Stimulated activated CD4-positive, alpha-beta T cell treated with anti-CD3 and anti-CD28 coated beads, Interleukin-4, amount 100 ng/mL, for 4 hours (primary cell): ENCODE measurements around the gene EXT2.

Source experiments
- DNase-seq, 2 experiments: peaks; one replicate each; pipeline ENCODE4 v3.0.0-alpha.2; 2020

Gene EXT2

DNA sequence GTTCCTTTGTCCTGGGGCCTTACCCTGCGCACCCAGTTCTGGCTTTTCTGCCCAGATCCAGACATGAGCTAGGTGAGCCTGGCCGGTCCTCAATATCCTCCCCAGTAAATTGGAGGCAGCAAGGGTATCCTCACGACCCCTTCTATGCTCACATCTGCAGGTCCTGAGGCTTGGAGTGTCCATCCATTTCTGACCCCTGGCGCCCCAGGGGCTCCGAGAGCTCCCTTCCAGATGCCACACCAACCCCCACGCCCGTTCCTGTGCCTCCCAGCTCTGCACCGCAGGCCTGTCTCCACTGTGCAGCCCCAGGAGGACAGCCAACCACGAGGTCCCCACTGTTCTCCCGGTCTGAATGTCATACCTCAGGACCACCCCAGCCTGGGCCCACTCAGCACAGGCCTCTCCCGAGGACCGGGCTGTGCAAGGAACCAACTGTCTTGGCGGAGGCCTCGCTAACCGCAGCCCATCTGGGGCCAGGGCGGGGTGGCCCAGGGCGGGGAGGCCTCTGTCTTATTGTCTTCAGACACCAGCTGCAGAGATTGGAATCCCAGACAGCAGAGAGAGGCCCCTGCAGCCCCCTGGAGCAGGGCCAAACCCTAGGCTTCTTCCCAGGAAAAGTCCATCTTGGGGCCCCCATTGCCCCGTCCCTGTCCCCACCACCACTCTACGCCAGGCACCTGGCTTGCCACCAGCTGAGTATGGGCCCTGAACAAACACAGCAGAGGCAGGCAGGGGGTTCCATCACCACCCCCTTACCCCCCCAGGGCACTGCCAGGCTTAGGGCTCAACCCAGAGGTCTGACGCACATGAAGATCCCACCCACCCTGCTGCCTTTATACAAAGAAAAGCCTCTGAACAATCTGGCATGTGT is 175.2 kb downstream of the EXT2 start:
- DNase-seq = no peak

DNA sequence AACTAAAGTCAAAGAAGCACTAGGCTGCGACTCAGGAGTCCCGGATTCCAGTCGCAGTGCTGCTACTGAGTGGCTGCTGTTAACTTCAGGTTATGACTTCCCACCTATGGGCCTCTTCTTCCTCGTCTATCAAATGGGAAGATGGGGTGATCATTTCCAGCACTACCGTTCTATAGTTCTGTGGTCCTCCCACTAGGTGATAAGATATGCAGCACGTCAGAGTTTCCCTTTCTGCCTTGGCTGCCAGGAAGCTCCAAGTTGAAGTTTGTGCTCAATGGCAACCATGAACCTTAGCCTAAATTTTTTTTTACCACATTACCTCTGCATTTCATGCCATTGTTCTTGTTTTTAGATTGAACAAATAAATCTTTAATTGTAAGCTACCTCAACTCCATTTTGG is 175.8 kb downstream of the EXT2 start:
- DNase-seq = no peak

DNA sequence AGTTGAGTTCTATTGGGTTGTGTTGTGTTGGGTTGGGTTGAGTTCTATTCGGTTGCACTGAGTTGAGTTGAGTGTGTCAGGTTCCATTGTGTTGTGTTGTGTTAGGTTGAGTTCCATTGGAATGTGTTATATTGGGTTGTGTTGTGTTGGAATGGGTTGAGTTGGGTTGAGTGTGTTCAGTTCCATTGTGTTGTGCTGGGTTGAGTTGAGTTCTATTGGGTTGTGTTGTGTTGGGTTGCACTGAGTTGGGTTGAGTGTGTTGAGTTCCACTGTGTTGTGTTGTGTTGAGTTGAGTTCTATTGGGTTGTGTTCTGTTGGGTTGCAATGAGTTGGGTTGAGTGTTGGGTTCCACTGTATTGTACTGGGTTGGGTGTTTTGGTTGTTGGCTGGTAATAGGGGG is 178.9 kb downstream of the EXT2 start:
- no peak for DNase-seq

DNA sequence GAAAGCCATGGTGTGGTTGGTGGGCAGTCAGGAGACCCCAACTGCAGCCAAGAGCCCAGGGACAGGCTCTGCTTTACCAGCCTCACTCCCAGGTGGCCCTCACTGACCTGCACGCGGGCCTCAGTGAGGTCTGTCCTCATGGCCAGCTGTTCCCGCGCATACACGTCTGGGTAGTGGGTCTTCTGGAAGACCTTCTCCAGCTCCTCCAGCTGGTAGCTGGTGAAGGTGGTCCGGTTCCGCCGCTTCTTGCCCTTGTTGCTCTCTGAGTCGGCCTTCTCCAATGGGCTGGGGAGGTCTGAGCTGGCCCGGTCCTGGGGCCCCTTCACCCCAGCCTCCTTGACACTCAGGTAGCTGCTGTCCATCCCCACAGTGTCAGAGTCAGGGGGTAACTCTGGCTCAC is 179.8 kb downstream of the EXT2 start:
- no peak for DNase-seq

DNA sequence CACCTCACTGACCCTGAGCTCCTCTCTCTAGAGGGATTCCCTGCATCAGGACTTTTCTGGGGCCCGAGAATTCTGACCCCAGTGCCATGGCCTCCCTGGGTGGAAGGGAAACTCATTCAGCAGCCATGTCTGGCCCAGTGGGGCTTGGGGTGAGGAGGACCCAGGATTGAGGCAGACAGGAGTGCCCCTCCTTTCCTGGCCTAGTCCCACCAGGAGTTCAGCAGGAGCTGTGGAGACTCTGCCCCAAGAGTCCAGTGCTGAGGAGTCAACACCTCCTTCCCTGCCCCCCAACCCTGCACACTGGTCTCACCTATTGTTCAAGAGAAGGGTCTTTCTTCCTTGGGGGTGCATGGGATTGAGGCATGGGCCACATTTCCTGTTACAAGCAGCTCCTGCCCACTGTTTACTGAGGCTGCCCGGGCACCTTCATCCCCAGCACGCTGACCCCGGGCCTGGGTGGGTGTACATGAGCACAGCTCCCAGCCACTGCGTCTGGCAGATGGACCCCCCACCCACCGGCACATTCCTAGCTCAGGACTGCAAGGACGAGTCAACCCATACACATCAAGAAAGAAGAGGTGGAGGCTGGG is 180.6 kb downstream of the EXT2 start:
- DNase-seq = no peak

DNA sequence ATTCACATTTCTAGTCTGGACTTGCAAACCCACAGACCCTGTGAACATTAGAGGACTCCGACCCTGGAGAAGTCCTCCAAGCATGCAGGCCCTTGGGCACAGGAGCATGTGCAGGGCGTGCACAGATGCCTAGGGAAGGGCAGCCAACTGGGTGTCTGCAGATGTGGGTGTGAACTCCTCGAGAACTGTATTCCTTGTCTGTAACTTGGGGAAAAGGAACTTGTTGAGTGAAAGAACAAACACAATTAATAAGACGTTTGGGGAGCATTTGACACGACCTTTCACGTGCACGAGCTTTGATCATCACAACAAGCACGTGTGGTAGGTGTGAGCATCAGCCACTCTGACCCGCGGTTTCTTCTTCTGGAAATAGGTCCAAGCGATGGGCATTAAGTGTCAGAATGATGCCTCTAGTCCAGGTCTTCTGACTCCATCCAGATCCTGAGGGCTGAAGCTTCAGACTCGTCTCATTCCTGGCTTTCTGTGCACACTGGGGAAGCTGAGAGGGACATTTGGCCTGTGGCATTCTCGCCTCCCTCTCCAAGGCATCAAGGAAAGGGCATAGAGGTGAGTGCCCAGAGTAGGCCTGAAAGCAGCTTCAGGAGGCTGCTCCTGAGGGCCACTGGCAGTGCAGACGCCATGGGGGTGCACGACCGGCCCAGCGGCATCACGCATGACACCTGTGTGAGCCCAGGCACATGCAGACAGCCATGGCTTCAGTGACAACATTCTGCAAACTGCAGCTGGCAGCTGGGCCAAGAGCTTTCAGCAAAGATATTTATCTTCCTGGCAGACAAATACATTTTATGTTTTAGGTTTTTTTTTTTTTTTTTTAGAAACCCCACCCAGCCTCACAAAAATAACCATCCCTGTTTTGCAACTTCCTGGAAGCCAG is 182.0 kb downstream of the EXT2 start:
- DNase-seq = no peak

DNA sequence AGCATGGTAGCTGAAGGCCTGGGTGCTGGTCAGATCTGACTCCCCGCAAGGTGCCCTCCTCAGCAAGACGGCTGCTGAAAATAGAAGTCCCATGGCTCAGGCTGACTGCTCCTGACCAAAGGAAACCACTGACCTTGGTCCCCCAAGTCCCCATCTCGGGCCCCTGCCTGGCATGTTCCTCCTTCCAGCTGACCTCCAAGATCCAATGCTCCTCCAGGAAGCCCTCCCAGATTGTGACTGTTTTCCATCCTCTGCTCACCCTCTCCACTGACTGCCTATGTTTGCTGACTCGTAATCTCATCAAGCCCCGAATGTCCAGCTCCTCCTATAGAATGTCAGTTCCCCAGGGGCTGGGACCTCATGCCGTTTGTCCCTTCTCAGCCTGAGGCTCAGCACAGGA is 184.0 kb downstream of the EXT2 start:
- DNase-seq = no peak

DNA sequence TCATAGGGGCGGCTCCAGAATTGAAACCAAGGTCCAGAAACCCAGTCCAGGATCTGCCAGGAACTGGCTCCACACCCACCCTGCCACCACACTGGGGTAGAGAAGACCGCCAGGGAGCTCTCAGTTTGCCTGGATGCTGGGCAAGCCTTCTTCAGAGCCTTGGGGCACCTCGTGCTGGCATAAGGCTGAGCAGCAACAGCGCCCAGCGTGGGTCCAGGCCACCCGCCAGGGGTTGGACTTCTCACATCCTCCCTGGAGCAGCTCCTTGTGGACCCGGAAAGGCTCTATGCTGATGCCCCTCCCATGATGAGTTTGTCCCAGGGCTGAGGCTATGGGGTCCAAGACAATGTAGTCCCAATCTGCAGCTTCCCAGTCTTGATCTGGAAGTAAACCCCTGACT is 184.8 kb downstream of the EXT2 start:
- DNase-seq = no peak

DNA sequence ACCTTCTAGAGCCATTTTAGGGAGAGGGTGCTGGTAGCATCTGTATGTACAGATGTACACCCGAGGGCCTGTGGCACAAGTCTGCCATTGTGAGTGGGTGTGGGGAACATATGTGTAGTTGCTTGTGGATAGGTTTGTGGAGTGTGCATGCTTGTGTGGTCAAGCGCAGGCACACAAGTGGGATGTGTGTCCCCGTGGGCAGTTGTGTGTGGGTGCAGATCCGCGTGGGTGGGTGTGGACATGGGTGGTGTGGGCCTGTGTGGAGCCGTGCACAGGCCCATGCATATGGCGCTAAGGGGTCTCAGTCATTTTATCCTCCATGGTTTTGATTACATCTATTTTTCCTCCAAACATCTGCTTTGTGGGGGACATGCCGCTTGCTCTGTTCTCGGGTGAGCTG is 185.7 kb downstream of the EXT2 start:
- DNase-seq = no peak

DNA sequence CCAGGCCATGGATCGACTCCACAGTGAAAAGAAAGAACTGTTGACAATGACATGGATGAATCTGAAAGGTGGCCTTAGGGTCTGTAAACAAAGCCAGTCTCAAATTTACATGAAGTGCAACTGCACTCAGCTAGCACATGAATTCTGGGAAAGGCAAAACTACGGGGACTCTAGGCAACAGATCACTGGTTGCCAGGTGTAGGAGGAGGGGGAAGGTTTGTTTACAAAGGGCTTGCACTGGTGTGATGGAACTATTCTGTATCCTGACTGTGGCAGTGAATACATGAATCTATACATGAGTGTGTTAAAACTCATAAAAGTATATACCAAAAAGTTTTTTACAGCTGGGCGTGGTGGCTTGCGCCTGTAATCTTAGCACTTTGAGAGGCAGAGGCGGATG is 187.1 kb downstream of the EXT2 start:
- no peak for DNase-seq

DNA sequence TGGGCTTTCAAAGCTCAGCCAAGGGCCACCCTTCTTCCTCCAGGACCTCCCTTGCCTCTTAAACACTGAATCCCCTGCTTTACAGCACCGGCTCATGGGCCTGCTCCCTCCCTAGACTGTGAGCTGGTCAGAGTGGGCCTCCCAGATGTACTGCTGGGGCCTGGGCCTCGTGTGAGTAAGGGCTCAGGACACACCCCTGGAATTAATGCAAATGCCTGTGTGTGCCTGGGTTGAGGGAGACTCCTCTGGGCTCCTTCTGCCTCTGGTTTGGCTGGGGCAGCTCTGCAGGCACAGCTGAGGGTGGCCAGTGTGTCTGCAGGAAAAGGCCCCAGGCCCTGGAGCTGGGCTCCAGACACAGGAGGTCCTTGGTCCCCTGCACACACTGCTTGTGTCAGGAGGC is 190.3 kb downstream of the EXT2 start:
- no peak for DNase-seq

DNA sequence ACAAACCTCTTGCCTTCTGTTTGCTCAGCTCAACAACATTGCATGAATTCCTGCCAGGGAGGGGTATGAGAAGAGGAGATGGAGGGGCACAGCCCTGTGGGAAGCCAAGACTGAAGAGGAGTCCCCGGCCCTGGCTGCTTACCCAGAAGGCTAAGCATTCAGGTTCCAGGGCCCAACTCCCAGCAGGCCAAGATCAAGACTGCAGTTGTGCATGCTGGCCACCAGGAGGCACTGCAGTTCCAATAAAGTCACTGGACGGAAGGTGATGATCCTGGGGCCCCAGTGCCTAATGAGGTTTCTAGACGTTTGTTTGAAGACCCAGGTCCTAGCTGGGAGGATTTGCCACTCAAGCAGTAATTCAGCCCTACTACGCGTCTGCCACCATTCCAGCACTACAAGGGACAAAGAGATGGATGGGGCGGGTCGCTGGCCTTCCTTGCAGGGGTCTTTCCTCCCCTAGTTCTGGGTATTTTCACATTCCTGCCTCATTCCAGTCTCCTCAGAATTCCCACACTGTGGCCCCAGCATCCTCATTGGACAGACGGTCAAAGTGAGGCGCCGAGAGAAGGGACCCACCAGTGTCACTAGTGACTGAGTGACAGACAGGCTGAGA is 190.9 kb downstream of the EXT2 start:
- DNase-seq = peak; percentile 23 to 58

DNA sequence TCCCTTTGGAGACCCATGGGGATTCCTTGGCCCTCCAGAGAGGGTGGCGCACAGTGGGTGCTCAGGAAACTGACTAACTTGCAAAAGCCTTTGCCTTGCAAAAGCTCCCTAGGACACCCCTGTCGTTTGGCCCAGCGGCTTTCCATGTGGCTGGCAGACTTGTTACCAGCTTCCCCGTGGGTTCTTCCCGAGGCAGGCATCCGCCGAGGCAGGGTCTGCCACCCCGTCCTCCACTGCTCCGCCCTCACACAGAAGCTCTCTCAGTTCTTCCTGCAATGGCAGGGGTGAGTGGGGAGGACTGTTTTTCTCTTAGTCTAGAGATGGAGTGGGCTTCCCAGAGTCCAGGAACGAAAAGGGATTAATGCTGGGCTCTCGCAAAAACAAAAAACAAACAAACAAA is 191.4 kb downstream of the EXT2 start:
- no peak for DNase-seq

DNA sequence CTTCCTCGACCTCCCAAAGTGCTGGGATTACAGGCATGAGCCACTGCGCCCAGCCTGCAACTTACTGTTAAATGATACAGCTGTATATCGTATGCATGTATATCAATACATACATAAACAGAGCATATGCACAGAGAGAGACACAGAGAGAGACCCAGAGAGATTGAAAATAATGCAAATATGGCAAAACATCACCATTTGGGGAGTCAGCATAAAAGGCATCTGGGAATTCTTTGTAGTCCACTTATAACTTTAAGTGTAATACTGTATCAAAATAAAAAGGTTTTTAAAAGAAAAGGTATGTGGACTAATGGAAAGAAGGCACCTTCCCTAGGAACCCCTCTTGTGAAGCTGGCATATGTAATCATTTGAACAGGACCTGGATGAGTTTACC is 192.7 kb downstream of the EXT2 start:
- no peak for DNase-seq

DNA sequence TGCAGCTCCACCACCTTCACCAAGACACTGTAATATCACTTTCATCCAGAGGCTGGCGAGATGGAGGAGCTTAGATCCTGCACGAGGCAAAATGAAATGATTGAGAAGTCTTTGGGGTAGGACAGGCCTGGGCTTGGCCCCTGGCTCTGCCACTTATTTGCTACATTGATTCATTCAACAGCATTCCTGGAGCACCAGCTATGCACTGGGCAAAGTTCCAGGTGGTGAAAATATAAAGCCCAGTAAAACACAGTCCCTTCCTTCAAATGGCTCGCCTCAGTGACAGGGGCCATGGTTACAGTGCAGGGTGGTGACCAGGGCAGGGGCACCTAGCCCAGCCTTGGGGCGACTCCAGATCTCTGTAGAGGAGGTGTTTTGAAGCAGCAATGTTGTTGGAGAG is 194.7 kb downstream of the EXT2 start:
- DNase-seq = no peak
